EL (cell line): ENCODE data around the gene NOC2L.
"Not testable (repeated sequence)": the region's sequence is repeated elsewhere in the genome, so short reads cannot be mapped to it uniquely, and the experiment has no call there.

Source experiments
- DNase-seq: peaks from one replicate; pipeline ENCODE4 v3.0.0-alpha.2; 2016

NOC2L gene

DNA sequence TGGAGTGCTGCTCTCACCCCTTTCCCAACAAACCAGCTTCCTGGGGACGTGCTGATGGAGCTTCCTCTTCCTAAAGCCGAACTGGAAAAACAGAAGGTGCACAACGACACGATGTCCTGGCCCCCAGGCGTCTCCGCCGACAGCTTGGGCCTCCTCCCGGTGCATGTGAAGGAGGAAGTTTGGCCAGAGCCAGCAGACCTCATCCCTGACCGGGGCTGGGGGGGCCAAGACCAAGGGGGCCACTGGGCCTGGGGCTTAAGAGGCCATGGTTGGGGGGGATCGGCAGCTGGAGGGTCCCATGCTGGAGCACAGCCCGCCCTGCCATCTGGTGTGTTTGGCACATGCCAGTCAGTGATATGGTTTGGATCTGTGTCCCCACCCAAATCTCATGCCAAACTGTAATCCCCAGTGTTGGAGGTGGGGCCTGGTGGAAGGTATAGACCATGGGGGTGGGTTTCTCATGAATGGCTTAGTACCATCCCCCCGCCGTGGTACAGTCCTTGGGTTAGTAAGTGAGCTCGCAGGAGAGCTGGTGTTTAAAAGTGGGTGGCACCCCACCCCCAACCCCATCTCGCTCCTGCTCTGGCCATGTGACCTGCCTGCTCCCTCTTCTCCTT is 34.4 kb upstream of the NOC2L start:
- DNase-seq = no peak

DNA sequence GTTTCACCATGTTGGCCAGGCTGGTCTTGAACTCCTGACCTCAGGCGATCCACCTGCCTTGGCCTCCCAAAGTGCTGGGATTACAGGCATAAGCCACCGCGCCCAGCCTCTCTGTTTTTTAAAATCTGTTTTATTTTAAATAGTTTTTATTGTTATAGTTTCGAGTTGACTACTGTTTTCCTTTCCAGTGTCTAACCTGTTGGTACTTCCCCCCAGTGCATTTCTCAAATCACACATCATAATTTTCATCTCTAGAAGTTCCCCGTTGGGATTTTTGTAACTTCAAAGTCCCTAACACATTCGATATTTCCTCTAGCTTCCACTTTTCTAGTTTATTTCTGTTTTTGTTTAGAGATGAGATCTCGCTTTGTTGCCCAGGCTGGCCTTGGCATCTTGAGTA is 33.3 kb upstream of the NOC2L start:
- DNase-seq = no peak

DNA sequence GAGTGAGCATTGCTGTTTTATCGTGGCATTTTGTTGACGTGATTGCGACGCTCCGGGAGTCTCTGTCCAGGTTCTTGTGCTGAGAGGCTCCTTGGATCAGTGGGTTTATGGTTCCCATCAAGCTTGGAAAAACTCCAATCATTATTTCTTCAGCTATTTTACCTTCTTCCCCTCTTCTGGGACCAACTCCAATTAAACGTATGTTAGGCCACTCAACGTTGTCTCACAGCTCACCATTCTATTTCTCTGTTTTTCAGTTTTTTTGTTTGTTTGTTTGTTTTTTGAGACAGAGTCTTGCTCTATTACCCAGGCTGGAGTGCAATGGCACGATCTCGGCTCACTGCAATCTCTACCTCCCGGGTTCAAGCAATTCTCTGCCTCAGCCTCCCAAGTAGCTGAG is 32.8 kb upstream of the NOC2L start:
- DNase-seq = no peak

DNA sequence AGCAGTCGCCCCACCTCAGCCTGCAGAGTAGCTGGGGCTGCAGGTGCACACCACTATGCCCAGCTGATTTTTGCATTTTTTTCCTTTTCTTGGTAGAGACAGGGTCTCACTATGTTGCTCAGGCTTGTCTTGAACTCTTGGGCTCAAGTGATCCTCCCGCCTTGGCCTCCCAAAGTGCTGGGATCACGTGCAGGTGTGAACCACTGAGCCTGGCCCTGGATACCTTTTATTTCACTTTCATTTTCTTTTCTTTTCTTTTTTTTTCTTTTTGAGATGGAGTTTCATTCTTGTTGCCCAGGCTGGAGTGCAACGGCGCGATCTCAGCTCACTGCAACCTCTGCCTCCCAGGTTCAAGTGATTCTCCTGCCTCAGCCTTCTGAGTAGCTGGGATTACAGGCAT is 32.2 kb upstream of the NOC2L start:
- DNase-seq = not testable (repeated sequence)

DNA sequence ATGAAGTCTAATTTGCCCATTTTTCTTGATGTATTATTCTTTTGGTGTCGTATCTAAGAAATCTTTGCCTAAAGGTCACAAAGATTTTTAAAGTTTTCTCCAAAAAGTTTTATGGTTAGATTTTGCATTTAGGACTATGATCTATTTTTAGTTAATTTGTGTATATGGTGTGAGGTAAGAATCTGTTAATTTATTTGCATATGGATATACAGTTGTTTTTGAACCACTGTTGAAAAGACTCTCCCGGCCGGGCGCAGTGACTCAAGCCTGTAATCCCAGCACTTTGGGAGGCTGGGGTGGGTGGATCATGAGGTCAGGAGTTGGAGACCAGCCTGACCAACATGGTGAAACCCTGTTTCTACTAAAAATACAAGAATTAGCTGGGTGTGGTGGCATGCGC is 29.0 kb upstream of the NOC2L start:
- not testable (repeated sequence) for DNase-seq

DNA sequence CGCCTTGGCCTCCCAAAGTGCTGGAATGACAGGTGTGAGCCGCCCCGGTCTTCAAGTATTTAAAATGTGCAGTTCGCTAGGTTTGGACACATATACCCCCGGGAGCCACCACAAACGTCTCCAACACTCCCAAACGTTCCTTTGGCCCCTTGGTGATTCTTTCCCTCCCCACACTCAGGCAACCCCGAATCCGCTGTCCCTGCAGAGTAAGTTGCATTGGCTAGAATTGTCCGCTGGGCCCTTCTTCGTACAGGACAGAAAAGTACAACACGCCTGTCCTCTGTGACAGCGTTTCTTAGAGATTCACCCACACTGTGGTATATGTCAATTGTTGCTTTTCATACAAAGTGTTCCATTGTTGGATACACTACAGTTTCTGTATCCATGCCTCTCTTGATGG is 26.1 kb upstream of the NOC2L start:
- DNase-seq = no peak

DNA sequence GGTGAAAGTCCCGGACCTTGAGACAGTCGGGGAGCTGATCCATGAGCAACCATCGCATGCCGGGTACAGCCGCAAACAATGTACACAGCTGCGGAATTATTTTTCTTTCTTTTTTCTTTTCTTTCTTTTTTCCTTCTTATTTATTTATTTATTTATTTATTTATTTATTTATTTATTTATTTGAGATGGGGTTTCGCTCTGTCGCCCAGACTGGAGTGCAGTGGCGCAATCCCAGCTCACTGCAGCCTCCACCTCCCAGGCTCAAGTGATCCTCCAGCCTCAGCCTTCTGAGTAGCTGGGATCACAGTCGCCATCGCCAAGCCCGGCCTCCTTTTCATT is 25.4 kb upstream of the NOC2L start:
- no peak for DNase-seq

DNA sequence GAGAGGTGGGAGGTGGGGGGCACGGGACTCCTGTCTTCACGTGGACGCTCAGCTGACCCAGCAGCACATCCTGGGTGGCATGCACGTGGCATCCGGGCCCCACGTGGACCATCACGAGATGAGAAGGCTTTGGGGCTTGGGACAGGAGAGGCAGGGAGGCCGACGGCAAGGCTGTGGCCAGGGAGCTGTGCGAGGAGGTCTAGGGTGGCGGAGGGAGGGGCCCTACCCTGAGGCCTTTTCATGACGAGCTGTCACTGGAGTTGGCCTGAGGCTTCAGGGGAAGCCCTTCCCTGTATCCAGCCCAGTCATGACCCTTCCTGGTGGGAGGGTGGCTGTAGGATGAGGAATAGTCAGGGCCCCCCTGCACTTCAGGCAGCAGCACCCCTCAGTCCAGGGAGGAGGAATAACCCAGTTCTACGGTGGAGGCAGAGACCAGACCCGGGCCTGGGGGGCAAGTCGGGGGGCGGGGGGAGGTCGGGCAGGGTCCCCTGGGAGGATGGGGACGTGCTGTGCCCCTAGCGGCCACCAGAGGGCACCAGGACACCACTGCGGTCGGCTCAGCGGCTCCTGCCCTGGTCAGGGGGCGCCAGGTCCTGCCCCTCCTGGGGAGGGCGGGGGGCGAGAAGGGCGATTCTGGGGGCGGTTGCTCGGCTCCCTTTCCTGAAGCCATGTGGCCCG is 24.9 kb upstream of the NOC2L start:
- DNase-seq = no peak

DNA sequence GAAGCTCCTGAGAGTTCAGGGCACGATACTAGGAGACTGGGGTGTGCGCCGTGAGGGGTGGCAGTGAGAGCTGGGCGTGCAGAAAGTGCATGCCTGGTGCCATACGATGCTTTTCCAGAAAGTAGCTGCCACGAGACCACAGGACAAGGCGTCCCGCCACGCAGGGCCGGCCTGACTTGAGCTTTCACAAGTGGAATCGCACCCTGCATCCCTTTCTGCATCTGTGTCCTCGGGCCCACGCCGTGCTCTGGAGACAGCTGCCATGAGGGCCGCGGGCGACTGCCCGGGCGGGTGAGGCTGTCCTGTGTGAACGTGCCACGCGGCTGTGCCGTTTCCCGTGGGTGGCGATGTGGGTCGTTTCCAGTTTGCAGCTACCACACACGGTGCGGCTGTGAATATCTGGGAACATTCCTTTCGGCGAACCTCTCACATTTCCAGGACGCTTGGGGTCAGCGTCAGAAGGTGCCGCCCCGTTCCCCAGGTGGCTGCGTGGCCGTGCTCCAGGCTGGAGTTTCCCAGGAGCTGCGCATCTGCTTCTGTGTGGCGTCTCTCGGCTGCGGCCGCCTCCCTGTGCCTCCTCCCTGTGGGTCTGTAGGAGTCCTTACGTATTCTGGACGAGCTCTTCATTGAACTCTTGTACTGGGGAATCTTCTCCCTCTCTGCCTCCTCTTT is 23.8 kb upstream of the NOC2L start:
- DNase-seq = no peak

DNA sequence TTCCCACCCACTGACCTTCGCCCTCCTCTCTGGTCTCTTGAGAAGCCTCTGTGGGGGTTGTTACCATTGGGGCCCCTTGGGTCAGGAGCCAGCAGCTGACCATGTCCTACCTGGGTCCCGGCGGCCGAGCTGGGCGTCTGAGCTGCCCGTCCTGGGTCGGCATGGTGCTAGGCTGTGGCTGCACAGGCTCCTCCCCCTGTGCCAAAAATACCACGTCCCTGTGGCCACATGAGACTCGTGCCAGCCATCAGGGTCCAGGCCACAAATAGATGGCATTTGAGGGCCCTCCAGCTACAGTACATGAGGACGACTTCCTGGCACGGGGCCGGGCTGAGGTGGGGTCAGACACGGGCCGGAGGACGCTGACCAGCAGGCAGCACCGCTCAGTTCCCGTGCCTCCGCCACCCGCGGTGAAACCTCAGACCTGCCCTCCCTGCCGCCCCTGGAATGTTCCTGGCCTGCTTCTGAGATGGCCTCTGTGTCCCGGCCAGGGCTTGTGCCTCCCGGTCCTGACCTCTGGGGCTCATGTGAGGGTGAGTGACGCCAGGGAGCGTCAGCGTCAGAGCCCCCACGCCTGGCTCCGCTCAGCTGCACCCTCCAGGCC is 23.0 kb upstream of the NOC2L start, which contains the start of gene PERM1:
Gene PERM1, minus strand, starts transcription at position 139 of the 604 bp plus-strand sequence. CDS start 1,064 bp downstream, outside the sequence.
- no peak for DNase-seq

DNA sequence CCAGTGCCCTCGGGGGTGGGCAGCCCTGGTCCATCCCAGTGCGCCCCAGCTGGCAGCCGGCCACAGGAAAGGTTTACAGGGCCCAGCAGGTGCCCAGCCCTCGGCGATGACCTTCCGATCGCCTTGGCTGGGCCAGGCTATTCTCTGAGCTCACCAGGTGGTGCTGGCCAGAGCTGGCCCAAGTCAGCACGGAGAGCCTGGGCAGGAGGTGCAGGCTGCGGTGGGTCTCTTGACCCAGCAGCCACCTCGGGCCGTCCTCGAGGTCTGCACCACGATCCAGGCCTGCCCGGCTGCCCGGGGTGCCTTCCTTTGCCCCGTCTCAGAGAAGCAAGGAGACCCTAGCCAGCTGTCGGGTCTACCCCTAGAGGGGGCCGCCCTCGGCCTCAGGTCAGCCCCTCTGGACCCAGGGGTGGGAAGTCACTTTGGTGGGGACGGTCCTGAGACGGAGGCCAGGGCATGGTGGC is 22.5 kb upstream of the NOC2L start:
- no peak for DNase-seq

DNA sequence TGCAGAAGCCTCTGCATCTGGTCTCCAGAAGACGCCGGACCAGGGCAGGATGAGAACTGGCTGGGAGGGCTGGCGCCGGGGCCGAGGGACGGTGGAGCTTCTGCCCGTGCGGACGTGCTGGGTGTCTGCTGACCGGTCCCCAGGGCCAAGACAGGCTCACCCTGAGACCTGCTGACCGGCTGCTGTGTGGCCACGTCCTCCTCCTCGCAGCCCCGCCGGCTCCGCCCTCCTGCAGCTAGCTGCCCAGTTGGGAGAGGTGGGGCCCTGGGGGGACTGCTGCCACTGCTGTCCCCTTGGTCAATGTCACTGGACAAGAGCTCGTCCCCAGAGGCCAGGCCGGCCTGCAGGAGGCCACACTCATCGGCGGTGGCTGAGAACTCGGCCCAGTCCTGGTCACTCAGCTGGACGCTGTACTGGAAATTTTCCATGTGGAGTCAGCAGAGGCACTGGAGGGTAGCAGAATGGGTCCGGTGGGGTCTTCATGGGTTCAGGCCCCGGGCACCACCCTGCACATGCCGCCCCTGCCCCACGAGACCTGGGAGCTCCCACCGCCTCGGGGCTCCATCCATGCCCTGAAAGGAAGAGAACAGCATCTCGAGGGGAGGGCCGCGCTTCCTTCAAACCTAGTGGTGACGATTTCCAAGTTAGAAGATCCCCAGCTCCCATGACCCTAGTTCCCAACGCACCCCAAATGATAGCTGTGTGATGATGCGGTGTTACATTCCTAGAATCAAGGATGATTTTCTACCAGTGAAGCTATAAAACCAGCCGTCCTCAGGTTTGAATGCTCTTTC is 21.7 kb upstream of the NOC2L start:
- no peak for DNase-seq

DNA sequence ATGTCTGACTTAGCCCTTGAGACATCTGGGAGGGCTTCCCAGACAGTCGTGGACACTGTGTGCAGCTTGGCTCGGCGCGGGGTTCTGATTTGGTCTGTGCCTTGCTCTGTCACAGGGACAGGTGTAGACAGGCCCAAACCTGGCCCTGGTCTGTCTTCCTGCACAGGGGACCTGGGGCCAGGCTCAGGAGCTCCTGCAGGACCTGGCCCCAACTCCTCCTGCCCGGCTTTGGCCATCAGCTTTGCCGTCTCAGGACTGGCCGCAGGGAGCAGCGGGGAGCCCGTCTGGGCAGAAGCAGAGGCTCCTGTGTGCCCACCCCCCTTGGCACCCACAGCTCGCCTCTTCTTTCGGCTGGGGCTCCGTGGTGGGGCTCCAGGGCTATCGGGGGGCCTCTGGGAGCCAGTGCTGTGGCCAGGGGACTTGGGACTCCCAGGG is 21.1 kb upstream of the NOC2L start:
- DNase-seq = no peak

DNA sequence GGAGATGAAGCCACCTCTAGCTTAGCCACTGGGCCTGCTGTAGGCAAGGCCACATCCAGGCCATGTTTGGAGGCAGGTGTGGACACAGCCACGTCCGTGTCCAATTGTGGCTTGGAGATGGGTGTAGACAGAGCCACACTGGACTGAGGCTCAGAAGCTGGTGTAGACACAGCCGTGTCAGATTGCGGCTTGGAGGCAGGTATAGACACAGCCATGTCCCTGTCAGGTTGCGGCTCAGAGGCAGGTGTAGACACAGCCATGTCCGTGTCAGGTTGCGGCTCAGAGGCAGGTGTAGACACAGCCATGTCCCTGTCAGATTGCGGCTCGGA is 20.7 kb upstream of the NOC2L start:
- no peak for DNase-seq

DNA sequence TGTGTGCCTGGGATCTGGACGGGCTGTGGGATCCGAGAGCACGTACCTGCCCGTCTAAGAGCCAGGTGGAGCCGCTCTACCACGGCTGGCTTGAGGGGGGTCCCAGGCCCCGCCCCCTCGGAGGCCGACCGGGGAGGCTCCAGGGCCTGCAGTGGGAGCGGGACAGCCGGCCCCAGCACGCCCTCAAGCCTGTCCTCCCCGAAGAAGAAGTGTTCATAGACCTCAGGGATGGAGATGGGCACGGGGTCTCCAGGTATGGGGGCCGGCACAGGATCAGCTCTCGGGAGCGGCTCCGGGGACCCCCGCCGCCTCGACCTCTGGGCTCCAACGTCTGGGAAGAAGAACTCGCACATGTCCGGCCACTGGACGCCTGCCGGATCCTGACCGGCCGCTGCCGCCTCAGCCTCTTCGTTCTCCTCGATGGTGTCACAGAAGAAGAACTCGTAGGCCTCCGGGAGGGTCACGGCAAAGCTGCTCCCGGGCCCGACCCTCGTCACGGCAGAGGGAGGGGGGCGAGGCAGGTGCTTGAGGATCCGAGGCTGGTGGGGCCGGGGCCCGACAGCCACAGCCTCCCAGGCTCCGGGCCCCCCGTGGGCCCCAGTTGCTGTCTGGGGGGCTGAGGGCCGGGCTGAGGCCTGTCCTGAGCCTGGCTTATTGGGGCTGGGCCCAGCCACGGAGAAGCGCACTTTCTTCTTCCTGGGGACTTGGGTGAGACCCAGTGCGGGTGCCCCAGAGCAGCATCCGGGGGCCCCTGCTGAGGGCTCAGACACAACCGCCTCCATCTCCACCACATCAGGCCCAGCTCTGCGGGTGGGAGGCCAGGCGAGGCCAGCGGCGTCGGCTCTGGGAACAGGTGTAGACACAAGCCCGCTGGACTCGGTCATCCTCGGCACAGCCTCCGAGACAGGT is 20.0 kb upstream of the NOC2L start:
- no peak for DNase-seq

DNA sequence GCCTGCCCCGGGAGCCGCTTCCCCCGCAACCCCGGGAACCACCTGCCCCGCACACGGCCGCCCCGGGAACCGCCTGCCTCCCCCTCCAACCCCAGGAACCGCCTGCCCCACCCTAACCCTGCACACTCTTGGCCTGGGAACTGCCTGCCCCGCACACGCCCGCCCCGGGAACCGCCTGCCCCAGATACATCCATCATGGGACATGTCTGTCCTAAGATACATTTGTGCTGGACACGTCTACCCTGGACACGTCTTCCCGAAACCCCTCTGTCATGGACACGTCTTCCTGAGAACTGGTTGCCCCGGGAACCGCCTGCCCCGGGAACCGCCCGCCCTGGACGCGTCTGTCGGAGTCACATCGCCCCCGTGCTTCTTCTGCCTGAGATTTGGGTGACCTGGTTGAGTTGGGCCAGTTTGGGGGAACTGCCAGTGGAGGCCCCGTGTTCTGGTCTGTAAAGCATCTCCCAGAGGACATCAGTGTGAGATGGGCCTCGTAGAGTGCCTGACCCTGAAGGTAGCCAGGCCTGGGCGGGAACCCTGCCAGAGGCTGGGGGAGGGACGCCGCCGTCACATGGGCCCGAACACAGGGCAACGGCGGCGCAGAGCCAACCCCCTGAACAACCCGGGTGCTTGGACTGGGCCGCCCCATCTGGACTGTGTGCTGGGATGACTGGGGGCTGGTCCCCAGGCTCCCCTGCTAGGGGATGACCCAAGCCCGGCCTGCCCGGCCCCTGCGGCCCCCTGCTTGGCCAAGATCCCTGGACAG is 19.2 kb upstream of the NOC2L start:
- no peak for DNase-seq

DNA sequence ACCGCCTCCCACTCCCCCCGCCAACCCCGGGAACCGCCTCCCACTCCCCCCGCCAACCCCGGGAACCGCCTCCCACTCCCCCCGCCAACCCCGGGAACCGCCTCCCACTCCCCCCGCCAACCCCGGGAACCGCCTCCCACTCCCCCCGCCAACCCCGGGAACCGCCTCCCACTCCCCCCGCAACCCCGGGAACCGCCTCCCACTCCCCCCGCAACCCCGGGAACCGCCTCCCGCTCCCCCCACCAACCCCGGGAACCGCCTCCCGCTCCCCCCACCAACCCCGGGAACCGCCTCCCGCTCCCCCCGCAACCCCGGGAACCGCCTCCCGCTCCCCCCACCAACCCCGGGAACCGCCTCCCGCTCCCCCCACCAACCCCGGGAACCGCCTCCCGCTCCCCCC is 17.7 kb upstream of the NOC2L start:
- DNase-seq = not testable (repeated sequence)

DNA sequence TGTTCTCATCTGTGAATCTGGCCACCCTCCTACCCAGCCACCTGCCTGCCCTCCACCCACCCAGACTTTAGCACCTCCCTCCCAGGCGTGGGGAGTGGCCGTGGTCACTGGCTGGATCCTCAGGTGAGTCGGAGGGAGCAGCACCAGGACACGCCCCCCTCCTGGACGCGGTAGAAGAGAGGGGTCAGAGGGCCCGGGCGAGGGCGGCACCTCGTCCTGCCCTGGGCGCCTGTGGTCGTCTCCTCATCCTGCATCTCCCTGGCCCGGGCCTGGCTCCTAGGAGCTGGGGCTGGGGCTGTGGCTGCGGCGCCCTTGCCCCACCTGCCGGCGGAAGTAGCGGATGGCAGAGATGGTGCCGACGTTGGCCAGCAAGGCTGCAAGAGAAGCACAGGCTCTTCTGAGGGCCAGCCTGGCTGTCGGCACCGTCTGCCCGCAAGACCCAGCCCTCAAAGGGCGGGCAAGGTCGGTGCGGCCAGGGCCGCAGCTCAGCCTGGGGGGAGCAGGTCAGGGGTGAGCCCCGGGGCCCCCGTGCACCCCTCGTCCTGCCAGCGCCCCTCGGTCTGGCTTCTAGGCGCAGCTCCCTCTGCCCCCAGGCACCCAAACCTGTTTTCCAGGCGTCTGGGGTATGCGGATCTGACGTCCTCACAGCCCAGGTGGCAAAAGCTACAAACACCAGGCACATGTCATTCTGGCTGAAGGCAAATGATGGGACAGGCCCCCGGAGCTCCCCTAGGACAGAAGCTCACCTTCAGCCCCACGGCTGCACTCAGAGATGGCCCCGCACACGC is 17.0 kb upstream of the NOC2L start:
- DNase-seq = peak; percentile 78

DNA sequence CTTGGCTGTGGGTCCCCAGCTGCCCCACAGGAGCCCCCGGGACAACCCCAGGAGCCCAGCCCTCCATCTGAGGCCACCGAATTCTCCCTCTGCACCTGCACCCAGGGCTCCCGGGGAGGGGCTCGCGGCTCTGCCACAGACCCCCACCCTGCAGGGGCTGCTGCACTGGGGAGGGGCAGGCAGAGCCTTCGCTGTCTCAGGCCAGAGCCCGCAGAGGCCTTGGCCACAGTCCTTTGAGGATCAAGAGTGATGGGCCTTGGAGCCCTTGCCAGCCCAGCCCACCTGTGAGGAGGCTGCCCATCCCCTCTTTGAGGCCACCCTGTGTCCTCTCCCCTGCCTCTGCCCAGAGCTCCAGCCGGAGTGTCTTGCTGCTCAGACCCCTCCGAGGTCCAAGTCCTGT is 16.3 kb upstream of the NOC2L start:
- DNase-seq = no peak

DNA sequence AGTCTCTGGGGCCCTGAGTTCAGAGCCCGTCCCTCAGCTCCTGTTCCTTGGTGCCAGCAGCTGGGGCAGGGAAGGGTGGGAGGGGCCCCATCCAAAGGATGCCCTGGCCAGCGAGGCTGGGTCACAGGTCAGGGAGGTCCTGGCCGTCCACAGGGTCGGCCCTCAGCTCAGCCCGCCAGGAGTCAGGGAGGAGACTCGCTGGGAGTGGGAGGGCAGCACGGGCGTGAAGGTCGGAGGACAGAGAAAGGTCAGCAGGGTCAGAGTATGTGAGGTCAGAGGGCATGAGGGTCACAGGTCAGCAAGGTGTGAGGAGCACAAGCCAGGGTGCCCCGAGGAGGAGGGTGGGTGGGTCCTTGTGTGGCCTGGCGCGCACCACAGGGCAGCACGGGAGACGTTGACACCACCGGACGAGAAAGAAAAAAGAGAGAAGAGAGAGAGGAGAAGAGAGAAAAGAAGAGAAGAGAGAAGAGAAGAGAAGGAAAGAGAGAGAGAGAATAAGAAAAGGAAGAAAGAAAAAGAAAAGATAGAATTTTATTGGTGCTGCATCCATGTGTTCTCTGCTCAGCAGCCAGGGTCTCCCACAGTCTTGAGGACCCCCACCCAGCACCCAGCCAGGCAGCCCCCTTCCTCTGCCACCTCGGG is 15.8 kb upstream of the NOC2L start:
- no peak for DNase-seq
